GM23338 (cell line): ENCODE results near the gene TPCN2.

Experiments
- NANOG ChIP-seq: IDR thresholded peaks from 2 replicates; pipeline ENCODE4 v1.6.1; 2016; ENCODE audit warnings: antibody characterized with exemption, borderline replicate concordance
- POLR2AphosphoS5 ChIP-seq: IDR thresholded peaks from 2 replicates; pipeline ENCODE4 v1.6.1; 2016; ENCODE audit warnings: antibody characterized with exemption, low read depth
- ZNF331 ChIP-seq: fragments of 250-450 bp; sonication (Bioruptor Pico); IDR thresholded peaks from 2 replicates; pipeline ENCODE4 v1.5.0; 2020; ENCODE audit warnings: low read depth, mild to moderate bottlenecking, moderate library complexity
- TF ChIP-seq, protein P1 (sequence below), 2 experiments: fragments of 200-600 bp in 1 of 2; sonication (generic) in 1 of 2; conservative IDR thresholded peaks; 2 replicates each; pipeline versions ENCODE4 v1.5.1 to v1.6.1; 2016 to 2017; ENCODE audit warnings: antibody characterized with exemption in 2 of 2, low read depth in 2 of 2, mild to moderate bottlenecking in 2 of 2, moderate library complexity in 1 of 2

DNA sequence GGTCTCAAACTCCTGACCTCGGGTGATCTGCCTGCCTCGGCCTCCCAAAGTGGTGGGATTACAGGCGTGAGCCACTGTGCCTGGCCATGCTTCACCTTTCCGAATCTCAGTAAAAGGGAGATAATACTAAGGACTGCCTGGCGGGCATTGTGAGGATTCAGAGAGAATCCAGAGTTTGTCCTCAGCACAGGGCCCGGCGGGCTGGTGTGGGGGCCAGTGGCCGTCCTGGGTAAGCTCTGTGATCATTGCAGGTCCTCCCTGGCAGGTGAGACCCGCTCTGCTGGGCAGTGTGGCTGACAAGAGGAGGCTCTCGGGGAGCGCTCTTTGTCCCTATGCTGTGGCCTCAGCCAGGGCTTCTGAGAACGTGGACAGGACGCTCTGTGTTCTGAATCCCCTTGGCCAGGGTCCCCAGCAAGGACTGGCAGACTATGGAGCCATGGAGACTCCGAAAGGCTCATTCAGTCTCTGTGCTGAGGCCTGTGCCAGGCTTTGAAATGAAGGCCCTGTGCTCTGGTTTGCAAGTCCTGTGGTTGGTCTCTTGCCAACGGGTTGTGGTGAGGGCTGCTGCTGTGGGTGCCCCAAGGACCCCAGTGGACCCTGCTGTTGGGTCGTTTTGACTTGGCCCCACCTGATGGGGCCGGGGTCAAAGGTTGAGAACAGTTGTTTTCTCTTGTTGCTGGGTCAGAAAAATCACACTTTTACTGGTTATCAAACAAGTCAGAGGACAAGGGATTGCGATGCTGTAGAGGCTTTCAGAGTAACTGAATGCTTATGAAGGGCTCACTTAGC lies 2.1 kb downstream of the TPCN2 start:
- TF ChIP-seq ZNF331 (CRISPR knock-in tag) = no peak
- TF ChIP-seq, protein P1, sequence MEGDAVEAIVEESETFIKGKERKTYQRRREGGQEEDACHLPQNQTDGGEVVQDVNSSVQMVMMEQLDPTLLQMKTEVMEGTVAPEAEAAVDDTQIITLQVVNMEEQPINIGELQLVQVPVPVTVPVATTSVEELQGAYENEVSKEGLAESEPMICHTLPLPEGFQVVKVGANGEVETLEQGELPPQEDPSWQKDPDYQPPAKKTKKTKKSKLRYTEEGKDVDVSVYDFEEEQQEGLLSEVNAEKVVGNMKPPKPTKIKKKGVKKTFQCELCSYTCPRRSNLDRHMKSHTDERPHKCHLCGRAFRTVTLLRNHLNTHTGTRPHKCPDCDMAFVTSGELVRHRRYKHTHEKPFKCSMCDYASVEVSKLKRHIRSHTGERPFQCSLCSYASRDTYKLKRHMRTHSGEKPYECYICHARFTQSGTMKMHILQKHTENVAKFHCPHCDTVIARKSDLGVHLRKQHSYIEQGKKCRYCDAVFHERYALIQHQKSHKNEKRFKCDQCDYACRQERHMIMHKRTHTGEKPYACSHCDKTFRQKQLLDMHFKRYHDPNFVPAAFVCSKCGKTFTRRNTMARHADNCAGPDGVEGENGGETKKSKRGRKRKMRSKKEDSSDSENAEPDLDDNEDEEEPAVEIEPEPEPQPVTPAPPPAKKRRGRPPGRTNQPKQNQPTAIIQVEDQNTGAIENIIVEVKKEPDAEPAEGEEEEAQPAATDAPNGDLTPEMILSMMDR (conservative IDR thresholded peaks at IDR 0.05; ENCODE audit: low read depth in 2 of 2) = no peak
- no peak for TF ChIP-seq POLR2AphosphoS5
- TF ChIP-seq NANOG = no peak
